ENCODE measurements around the gene ARHGAP23. TPM values are rescaled to one million over a fixed set of nuclear protein-coding genes. Genes with fewer than 3 reads are reported as not detected.
"Not testable (repeated sequence)": the region's sequence is repeated elsewhere in the genome, so short reads cannot be mapped to it uniquely, and the experiment has no call there.

The ARHGAP23 gene
- total RNA-seq, 1 experiment from 2014 or later = 6.4 TPM

GRCh38 chr17:38474666-38475065 lies 46.4 kb downstream of the ARHGAP23 start:
- in situ Hi-C loops (cut with HindIII; ENCODE audit: low sequenced_read_pairs); DNase-seq (ENCODE audit: low spot score): not testable (repeated sequence)

- in situ Hi-C loops (cut with HindIII; ENCODE audit: low sequenced_read_pairs) = no loop called here
- no peak for DNase-seq (ENCODE audit: low spot score)
These were observed 48.3 kb downstream of the ARHGAP23 start for GRCh38 chr17:38476549-38476948.

DNA sequence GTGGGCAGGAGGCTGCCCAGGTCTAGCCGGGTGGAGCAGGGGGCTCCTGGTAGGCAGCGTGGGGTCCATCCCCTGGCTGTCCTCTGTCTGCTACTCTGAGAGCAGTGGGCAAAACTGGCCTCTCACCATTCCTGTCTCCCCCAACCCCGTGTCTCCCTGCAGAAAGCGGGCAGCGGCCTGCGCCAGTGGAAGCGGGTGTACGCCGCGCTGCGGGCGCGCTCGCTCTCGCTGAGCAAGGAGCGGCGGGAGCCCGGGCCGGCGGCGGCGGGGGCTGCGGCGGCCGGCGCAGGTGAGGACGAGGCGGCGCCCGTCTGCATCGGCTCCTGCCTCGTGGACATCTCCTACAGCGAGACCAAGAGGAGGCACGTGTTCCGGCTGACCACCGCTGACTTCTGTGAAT lies 49.2 kb downstream of the ARHGAP23 start:
- in situ Hi-C loops (cut with HindIII; ENCODE audit: low sequenced_read_pairs); DNase-seq (ENCODE audit: low spot score): not testable (repeated sequence)

DNA sequence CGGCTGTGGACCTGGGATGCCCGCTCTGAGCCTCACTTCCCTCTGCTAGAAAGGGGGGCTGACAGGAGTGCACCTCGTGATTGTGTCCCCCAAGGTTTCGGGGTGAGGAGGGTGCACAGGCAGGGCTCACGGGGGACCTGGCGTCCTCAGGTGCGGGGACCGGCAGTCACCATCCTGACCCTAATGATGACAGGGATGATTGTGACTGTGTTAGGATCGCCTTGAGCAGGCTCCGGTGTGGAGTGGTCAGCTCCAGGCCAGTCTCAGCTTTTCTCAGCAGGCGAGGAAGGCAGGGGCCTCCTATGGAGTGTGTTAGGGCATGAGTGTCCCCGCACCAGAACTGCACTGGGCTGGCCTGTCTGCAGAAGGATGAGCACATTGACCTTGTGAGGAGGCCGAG lies 49.7 kb downstream of the ARHGAP23 start:
- in situ Hi-C loops (cut with HindIII; ENCODE audit: low sequenced_read_pairs); DNase-seq (ENCODE audit: low spot score): not testable (repeated sequence)

DNA sequence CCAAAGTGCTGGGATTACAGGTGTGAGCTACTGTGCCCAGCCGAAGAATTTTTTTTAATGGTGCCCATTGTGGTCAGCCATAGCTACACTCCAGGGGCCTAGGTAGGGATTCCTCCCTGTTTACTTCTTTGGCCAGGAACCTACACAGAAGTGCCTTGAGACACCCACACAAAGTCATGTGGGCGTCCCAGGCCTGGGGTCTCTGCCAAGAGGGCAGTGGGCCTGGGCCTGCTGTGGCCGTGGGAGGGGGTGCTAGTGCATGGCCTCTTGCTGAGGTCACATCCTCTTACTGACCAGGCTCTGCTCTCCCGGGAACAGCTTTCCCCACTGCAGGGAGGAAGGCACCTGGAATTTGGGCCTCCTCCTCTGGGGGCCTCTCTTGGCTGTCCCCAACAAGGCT lies 50.4 kb downstream of the ARHGAP23 start:
- in situ Hi-C loops (cut with HindIII; ENCODE audit: low sequenced_read_pairs); DNase-seq (ENCODE audit: low spot score): not testable (repeated sequence)

GRCh38 chr17:38482039-38482699 lies 53.9 kb downstream of the ARHGAP23 start:
- in situ Hi-C loops (cut with HindIII; ENCODE audit: low sequenced_read_pairs) = not testable (repeated sequence)
- DNase-seq (ENCODE audit: low spot score) = peak; percentile 34

GRCh38 chr17:38482700-38483043 lies 54.4 kb downstream of the ARHGAP23 start:
- in situ Hi-C loops (cut with HindIII; ENCODE audit: low sequenced_read_pairs); DNase-seq (ENCODE audit: low spot score): not testable (repeated sequence)

GRCh38 chr17:38484242-38485145 lies 56.2 kb downstream of the ARHGAP23 start:
- in situ Hi-C loops (cut with HindIII; ENCODE audit: low sequenced_read_pairs) = not testable (repeated sequence)
- DNase-seq (ENCODE audit: low spot score) = peak; percentile 90

DNA sequence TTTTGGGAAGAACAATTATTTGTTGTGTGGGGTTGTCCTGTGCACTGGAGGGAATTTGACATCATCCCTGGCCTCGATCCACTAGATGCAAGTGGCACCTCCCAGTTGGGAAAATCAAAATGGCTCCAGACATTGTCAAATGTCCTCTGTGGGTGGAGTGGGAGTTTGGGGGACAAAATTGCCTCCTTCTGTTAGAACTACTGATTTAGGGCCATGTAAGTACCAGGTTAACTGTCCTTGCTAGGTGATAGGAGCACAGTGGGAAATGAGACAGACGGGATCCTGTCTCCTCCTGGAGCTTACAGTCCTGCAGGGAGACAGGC lies 56.8 kb downstream of the ARHGAP23 start:
- DNase-seq (ENCODE audit: low spot score) = no peak
- in situ Hi-C loops (cut with HindIII; ENCODE audit: low sequenced_read_pairs) = no loop called here

DNA sequence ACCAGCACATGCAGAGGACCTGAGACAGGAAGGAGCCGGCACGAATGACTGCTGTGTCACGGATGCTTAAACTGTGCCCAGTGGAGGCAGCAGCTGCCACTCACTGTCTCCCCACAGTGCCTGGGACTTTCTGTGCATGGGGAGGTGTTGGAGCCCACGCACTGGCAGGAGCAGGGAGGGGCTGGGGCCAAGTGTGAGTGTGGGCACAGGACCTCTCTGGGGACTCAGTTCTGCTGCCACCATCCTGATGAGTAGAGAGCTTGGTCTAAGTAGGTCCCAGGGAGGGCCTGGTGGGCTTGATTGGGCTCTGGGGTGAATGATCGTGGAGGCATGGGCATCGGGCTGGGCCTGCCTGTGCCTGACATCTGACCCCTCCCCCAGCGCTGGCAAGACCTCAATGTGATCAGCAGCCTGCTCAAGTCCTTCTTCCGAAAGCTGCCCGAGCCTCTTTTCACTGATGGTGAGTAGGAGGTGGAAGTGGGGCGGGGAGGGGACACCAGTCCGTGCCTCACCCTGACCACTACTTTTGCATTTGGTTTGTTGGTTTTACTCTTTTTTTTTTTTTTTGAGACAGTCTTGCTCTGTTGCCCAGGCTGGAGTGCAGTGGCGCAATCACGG lies 57.5 kb downstream of the ARHGAP23 start:
- peak; percentile 34 for DNase-seq (ENCODE audit: low spot score)
- in situ Hi-C loops (cut with HindIII; ENCODE audit: low sequenced_read_pairs) = not testable (repeated sequence)

DNA sequence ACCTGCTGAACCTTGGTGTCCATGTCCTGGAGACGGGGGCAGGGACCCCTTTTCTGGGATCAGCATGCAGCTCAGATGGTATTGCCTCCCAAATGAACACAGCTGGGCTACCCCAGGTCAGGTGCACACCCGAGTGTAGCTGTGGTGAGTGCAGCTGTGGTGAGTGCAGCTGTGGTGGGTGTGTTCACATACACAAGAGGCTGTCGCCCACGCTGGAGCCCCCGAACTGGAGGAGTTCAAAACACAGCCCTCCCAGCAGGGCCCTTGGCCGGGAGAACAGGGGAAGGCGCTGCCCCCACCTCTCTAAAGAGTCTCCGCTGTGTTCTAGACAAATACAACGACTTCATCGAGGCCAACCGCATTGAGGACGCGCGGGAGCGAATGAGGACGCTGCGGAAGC lies 61.5 kb downstream of the ARHGAP23 start:
- in situ Hi-C loops (cut with HindIII; ENCODE audit: low sequenced_read_pairs); DNase-seq (ENCODE audit: low spot score): not testable (repeated sequence)

DNA sequence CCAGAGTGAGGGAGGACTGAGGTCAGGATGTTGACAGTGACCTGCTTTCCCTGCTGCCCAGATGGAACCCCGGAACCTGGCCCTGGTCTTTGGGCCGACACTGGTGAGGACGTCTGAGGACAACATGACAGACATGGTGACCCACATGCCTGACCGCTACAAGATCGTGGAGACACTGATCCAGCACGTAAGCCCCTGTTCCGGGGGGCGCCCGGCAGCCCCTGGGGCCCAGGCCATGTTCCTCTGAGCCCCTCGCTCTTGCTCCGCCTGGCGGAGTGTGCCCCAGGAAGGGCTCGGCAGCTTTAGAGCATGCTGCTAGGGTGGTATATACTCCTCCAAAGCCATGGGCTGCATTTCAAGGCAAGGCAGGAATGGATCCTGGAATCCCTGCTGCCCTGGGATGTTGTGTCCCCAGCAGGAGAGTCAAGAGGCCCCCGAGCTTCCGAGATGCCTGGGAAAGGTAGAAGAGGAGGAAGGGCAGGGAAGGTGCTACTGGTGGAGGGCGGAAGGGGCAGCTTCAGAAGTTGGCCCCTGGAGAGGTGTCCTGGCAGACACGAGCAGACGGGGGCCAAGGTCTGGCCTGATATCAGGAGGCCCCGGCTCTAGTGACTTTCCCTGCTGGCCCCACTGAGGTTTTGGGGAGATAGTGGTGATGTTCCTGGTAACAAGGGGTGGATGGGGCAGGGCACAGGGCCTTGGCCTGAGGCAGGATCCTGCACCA lies 63.2 kb downstream of the ARHGAP23 start:
- in situ Hi-C loops (cut with HindIII; ENCODE audit: low sequenced_read_pairs); DNase-seq (ENCODE audit: low spot score): not testable (repeated sequence)

GRCh38 chr17:38492067-38493040 lies 64.1 kb downstream of the ARHGAP23 start:
- in situ Hi-C loops (cut with HindIII; ENCODE audit: low sequenced_read_pairs) = not testable (repeated sequence)
- peak; percentile 90 for DNase-seq (ENCODE audit: low spot score)

DNA sequence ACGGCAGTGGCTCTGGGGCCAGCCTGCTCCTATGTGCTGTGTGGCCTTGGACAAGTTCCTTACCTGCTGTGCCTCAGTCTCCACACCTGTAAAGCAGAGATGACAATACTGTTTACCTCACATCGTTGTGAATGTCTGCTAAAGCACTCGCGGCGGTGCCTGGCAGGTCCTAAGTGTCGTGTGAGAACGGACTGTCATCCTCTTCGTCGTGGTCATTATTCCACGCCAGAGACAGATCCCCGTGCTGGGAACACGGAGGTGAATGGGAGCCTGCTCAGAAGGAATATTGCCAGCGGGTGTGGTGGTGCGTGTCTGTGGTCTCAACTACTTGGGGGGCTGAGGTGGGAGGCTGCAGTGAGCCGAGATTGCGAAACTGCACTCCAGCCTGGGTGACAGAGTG lies 65.9 kb downstream of the ARHGAP23 start:
- in situ Hi-C loops (cut with HindIII; ENCODE audit: low sequenced_read_pairs) = not testable (repeated sequence)

DNA sequence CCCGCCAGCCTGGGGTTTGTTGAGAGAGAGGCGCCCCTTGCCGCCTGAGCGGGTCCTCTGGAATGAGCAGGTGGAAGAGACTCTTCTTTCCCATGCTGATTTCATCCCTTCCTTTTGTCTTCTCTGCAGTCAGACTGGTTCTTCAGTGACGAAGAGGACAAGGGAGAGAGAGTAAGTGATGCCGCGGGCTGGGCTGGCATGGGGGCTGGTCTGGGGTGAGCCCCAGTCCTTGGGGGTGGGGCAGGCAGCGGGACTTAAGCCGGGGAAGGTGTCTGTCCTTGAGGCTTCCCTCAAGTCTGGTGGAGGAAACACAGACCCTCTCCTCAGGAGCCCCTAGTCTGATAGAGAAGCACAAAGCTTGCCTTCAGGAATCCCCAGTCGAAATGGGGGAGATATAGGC lies 69.4 kb downstream of the ARHGAP23 start:
- in situ Hi-C loops (cut with HindIII; ENCODE audit: low sequenced_read_pairs); DNase-seq (ENCODE audit: low spot score): not testable (repeated sequence)

More for the DNA sequence above, 65.9 kb downstream of the ARHGAP23 start:
- not testable (repeated sequence) for DNase-seq (ENCODE audit: low spot score)

DNA sequence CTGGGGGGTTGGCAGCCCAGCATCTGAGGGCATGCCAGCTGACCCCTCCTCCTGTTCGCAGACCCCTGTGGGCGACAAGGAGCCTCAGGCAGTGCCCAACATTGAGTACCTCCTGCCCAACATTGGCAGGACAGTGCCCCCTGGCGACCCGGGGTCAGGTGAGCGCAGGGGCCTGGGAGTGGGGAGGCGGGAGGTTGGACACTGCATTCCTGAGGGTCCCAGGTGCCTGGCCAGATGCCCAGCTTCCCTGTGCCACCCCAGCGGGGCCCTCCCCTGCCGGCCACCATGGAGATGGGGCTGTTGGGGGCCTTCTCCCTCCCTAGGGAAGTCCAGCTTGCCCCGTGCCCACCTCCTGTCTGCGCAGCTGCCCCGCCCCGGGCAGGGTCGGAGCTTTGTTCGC lies 70.1 kb downstream of the ARHGAP23 start:
- no peak for DNase-seq (ENCODE audit: low spot score)
- in situ Hi-C loops (cut with HindIII; ENCODE audit: low sequenced_read_pairs) = no loop called here

GRCh38 chr17:38499230-38499629 lies 71.0 kb downstream of the ARHGAP23 start:
- DNase-seq (ENCODE audit: low spot score); in situ Hi-C loops (cut with HindIII; ENCODE audit: low sequenced_read_pairs): not testable (repeated sequence)

- in situ Hi-C loops (cut with HindIII; ENCODE audit: low sequenced_read_pairs) = not testable (repeated sequence)
These were observed 73.5 kb downstream of the ARHGAP23 start for GRCh38 chr17:38501718-38502117.

More at GRCh38 chr17:38501718-38502117, 73.5 kb downstream of the ARHGAP23 start:
- DNase-seq (ENCODE audit: low spot score) = not testable (repeated sequence)
